Measurements from ENCODE around the gene MSL3.

DNA sequence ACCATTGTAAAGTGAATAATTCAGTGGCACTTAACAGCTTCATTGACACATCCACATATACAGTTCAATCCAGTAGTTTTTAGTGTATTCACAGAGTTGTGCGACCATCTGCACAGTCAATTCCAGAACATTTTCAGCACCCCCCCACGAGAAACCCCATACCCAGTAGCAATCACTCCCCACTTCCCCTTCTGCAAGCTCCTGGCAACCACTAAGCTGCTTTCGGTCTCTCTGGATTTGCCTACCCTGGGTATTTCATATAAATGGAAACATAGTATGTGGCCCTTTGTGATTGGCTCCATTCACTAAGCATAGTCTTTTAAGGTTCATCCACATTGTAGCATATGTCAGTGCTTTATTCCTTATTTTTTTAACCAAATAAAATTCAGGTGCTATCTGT, 10.0 kb downstream of the MSL3 start:
- TF ChIP-seq, protein P1, sequence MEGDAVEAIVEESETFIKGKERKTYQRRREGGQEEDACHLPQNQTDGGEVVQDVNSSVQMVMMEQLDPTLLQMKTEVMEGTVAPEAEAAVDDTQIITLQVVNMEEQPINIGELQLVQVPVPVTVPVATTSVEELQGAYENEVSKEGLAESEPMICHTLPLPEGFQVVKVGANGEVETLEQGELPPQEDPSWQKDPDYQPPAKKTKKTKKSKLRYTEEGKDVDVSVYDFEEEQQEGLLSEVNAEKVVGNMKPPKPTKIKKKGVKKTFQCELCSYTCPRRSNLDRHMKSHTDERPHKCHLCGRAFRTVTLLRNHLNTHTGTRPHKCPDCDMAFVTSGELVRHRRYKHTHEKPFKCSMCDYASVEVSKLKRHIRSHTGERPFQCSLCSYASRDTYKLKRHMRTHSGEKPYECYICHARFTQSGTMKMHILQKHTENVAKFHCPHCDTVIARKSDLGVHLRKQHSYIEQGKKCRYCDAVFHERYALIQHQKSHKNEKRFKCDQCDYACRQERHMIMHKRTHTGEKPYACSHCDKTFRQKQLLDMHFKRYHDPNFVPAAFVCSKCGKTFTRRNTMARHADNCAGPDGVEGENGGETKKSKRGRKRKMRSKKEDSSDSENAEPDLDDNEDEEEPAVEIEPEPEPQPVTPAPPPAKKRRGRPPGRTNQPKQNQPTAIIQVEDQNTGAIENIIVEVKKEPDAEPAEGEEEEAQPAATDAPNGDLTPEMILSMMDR (IDR thresholded peaks at IDR 0.05): no peak
- TF ChIP-seq ETV6 (CRISPR knock-in tag; IDR thresholded peaks at IDR 0.05) (no peak), SP1 (CRISPR knock-in tag; conservative IDR thresholded peaks at IDR 0.05) (no peak), ZBTB21 (CRISPR knock-in tag; IDR thresholded peaks at IDR 0.05; ENCODE audit: borderline replicate concordance) (no peak), TEAD4 (CRISPR knock-in tag; IDR thresholded peaks at IDR 0.05) (no peak), NR2C2 (CRISPR knock-in tag; IDR thresholded peaks at IDR 0.05) (no peak), PRRX2 (CRISPR knock-in tag; IDR thresholded peaks at IDR 0.05) (no peak), ZNF121 (CRISPR knock-in tag; IDR thresholded peaks at IDR 0.05) (no peak), MYBL2 (CRISPR knock-in tag; IDR thresholded peaks at IDR 0.05) (no peak)
- TF ChIP-seq, protein P2, sequence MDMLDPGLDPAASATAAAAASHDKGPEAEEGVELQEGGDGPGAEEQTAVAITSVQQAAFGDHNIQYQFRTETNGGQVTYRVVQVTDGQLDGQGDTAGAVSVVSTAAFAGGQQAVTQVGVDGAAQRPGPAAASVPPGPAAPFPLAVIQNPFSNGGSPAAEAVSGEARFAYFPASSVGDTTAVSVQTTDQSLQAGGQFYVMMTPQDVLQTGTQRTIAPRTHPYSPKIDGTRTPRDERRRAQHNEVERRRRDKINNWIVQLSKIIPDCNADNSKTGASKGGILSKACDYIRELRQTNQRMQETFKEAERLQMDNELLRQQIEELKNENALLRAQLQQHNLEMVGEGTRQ (CRISPR knock-in tag; IDR thresholded peaks at IDR 0.05): no peak
- TF ChIP-seq, protein P3, sequence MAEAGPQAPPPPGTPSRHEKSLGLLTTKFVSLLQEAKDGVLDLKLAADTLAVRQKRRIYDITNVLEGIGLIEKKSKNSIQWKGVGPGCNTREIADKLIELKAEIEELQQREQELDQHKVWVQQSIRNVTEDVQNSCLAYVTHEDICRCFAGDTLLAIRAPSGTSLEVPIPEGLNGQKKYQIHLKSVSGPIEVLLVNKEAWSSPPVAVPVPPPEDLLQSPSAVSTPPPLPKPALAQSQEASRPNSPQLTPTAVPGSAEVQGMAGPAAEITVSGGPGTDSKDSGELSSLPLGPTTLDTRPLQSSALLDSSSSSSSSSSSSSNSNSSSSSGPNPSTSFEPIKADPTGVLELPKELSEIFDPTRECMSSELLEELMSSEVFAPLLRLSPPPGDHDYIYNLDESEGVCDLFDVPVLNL (CRISPR knock-in tag; IDR thresholded peaks at IDR 0.05; ENCODE audit: borderline replicate concordance, low read depth): no peak
- TF ChIP-seq, protein P4, sequence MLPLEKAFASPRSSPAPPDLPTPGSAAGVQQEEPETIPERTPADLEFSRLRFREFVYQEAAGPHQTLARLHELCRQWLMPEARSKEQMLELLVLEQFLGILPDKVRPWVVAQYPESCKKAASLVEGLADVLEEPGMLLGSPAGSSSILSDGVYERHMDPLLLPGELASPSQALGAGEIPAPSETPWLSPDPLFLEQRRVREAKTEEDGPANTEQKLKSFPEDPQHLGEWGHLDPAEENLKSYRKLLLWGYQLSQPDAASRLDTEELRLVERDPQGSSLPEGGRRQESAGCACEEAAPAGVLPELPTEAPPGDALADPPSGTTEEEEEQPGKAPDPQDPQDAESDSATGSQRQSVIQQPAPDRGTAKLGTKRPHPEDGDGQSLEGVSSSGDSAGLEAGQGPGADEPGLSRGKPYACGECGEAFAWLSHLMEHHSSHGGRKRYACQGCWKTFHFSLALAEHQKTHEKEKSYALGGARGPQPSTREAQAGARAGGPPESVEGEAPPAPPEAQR (CRISPR knock-in tag; IDR thresholded peaks at IDR 0.05): no peak
